Mesendoderm (in vitro differentiated cells): ENCODE data around the gene MYLK3.

ENCODE experiments used
- DNase-seq: peaks from one replicate; pipeline ENCODE4 v3.0.0; 2013
- H2AK5ac ChIP-seq: 2 replicates; pipeline ENCODE4 v1.6.1; 2013; ENCODE audit warnings: low read length, inconsistent platforms
- H2BK120ac ChIP-seq: 2 replicates; pipeline ENCODE4 v1.6.1; 2013; ENCODE audit warnings: low read depth, mild to moderate bottlenecking, low read length, moderate library complexity, mixed read lengths
- H2BK15ac ChIP-seq: replicated peaks from 2 replicates; pipeline ENCODE4 v1.6.1; 2013; ENCODE audit warnings: low read depth, mild to moderate bottlenecking, moderate library complexity
- H2BK5ac ChIP-seq: 2 replicates; pipeline ENCODE4 v1.6.1; 2013; ENCODE audit warnings: low read length, inconsistent platforms
- H3K18ac ChIP-seq: 2 replicates; pipeline ENCODE4 v1.6.1; 2013; ENCODE audit warnings: mild to moderate bottlenecking, low read length, mixed read lengths
- H3K23ac ChIP-seq: one replicate; pipeline ENCODE4 v1.6.1; 2013; ENCODE audit warnings: low read length
- H3K27ac ChIP-seq: 2 replicates; pipeline ENCODE4 v1.5.1; 2013; ENCODE audit warnings: low read depth, mild to moderate bottlenecking, inconsistent platforms, low read length, moderate library complexity
- H3K27me3 ChIP-seq: 2 replicates; pipeline ENCODE4 v1.6.1; 2013; ENCODE audit warnings: low read length, control low read depth, mild to moderate bottlenecking, inconsistent platforms; ENCODE audit not compliant: insufficient read depth, poor library complexity
- H3K36me3 ChIP-seq: 2 replicates; pipeline ENCODE4 v1.6.1; 2013; ENCODE audit warnings: low read length, inconsistent platforms; ENCODE audit not compliant: control insufficient read depth, insufficient read depth
- H3K4ac ChIP-seq: one replicate; pipeline ENCODE4 v1.6.1; 2013; ENCODE audit warnings: low read depth, mild to moderate bottlenecking, low read length, moderate library complexity
- H3K4me1 ChIP-seq: 2 replicates; pipeline ENCODE4 v1.6.1; 2013; ENCODE audit warnings: low read depth, low read length, inconsistent platforms; ENCODE audit not compliant: control insufficient read depth
- H3K4me2 ChIP-seq: 2 replicates; pipeline ENCODE4 v1.6.1; 2013; ENCODE audit warnings: low read length
- H3K4me3 ChIP-seq: 2 replicates; pipeline ENCODE4 v1.5.1; 2013; ENCODE audit warnings: mild to moderate bottlenecking, low read length
- H3K56ac ChIP-seq: one replicate; pipeline ENCODE4 v1.6.1; 2013; ENCODE audit warnings: low read length
- H3K79me1 ChIP-seq: 2 replicates; pipeline ENCODE4 v1.6.1; 2013; ENCODE audit warnings: low read length, inconsistent platforms
- H3K79me2 ChIP-seq: 2 replicates; pipeline ENCODE4 v1.6.1; 2013; ENCODE audit warnings: mild to moderate bottlenecking, low read length; ENCODE audit not compliant: control insufficient read depth, insufficient read depth
- H3K9ac ChIP-seq: 2 replicates; pipeline ENCODE4 v1.6.1; 2013; ENCODE audit warnings: low read length, inconsistent platforms
- H4K5ac ChIP-seq: one replicate; pipeline ENCODE4 v1.6.1; 2013; ENCODE audit warnings: low read length
- H4K8ac ChIP-seq: one replicate; pipeline ENCODE4 v1.6.1; 2013; ENCODE audit warnings: low read depth, mild to moderate bottlenecking, control low read depth, low read length, moderate library complexity
- WGBS: extraction: QIAGEN DNeasy Blood & Tissue Kit; methylation state at CpG from one replicate; pipeline ENCODE4 v1.1.7; 2013; ENCODE audit warnings: low lambda C conversion rate, missing lambda C conversion rate; ENCODE audit not compliant: insufficient coverage; ENCODE audit errors: extremely low coverage; 5-methylcytosine and 5-hydroxymethylcytosine counted together

MYLK3 gene

GRCh38 chr16:46732561-46732960 is 15.6 kb downstream of the MYLK3 start:
- Histone ChIP-seq H2AK5ac (no peak overlapping the region), H3K9ac (no peak overlapping the region), H3K4me1 (peaks cover 3% of the 10 kb centered on the region), H3K36me3 (no peaks in the 10 kb centered on the region), H4K8ac (no peak overlapping the region), H3K4me2 (no peak overlapping the region), H3K79me2 (no peaks in the 10 kb centered on the region), H3K79me1 (no peaks in the 10 kb centered on the region), H4K5ac (no peak overlapping the region), H3K27me3 (no peaks in the 10 kb centered on the region), H3K4ac (no peak overlapping the region), H2BK120ac (no peak overlapping the region), H3K56ac (no peak overlapping the region), H2BK15ac (no peak overlapping the region), H3K23ac (no peak overlapping the region), H2BK5ac (no peak overlapping the region), H3K4me3 (no peak overlapping the region), H3K27ac (no peak overlapping the region), H3K18ac (no peak overlapping the region)
- DNase-seq = no peak
- WGBS = no CpG with 5 or more reads among the region's 4 CpGs

DNA sequence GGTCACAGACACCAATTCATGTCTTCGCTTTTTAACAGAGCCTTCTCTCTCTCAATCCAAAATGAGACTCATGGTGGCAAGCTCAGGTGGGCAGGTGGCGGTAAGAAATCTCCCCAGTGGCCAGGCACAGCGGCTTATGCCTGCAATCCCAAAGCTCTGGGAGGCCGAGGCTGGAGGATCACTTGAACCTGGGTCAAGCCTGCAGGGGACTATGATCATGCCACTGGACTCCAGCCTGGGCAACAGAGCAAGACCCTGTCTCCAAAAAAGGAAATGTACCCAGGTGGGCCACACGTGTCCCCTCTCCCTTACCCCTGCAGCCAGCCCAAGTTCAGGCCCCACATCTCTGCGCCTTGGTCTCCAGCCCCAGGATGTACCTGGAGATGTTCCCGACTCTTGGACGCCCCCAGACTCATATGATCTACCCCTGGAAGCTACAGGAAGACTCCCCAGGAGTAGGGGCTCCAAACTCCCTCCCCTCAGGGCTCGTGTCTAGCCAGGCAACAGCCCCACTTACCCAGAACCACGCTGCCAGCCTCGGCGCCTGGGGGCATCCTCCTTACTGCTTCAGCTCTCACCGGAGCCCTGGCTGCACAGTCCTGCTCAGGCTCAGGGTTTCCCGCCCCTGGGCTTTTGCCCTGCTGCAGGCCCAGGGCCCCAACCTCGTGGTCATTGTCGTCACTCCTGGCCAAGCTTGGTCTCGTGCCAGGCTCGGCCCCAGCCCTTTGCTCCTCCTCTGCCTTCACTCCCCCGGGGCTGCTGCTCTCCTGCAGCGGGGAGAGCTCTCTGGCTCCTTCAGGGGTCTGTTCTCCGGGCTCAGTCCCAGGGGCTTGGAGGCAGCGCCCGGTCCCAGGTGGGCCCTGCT is 16.2 kb downstream of the MYLK3 start:
- Histone ChIP-seq H2BK15ac (no peak overlapping the region), H2BK5ac (no peak overlapping the region), H3K27me3 (no peaks in the 10 kb centered on the region), H4K8ac (no peak overlapping the region), H3K79me2 (no peaks in the 10 kb centered on the region), H3K56ac (no peak overlapping the region), H3K9ac (no peak overlapping the region), H3K36me3 (no peaks in the 10 kb centered on the region), H3K4me2 (no peak overlapping the region), H3K18ac (no peak overlapping the region), H3K27ac (no peak overlapping the region), H3K4me3 (no peak overlapping the region), H4K5ac (no peak overlapping the region), H2AK5ac (no peak overlapping the region), H2BK120ac (no peak overlapping the region), H3K23ac (no peak overlapping the region), H3K4ac (no peak overlapping the region), H3K4me1 (peaks cover 3% of the 10 kb centered on the region), H3K79me1 (no peaks in the 10 kb centered on the region)
- no CpG with 5 or more reads among the region's 23 CpGs for WGBS
- no peak for DNase-seq

- H2BK15ac ChIP-seq = no peak overlapping the region
- H3K4ac ChIP-seq = no peak overlapping the region
- no peak overlapping the region for H4K8ac ChIP-seq
- DNase-seq = no peak
- no peaks in the 10 kb centered on the region for H3K79me2 ChIP-seq
- H4K5ac ChIP-seq = no peak overlapping the region
- H3K56ac ChIP-seq = no peak overlapping the region
- no peak overlapping the region for H2AK5ac ChIP-seq
- WGBS = no CpG with 5 or more reads among the region's 17 CpGs
- no peak overlapping the region for H3K9ac ChIP-seq
- H3K4me1 ChIP-seq = peaks cover 3% of the 10 kb centered on the region
- H3K36me3 ChIP-seq = no peaks in the 10 kb centered on the region
- H3K23ac ChIP-seq = no peak overlapping the region
- no peak overlapping the region for H3K4me2 ChIP-seq
- H3K79me1 ChIP-seq = no peaks in the 10 kb centered on the region
- H2BK5ac ChIP-seq = no peak overlapping the region
- H3K18ac ChIP-seq = no peak overlapping the region
- no peak overlapping the region for H3K4me3 ChIP-seq
- no peak overlapping the region for H2BK120ac ChIP-seq
- H3K27ac ChIP-seq = no peak overlapping the region
- H3K27me3 ChIP-seq = no peaks in the 10 kb centered on the region
Observed at GRCh38 chr16:46730801-46731690, 17.1 kb downstream of the MYLK3 start.

DNA sequence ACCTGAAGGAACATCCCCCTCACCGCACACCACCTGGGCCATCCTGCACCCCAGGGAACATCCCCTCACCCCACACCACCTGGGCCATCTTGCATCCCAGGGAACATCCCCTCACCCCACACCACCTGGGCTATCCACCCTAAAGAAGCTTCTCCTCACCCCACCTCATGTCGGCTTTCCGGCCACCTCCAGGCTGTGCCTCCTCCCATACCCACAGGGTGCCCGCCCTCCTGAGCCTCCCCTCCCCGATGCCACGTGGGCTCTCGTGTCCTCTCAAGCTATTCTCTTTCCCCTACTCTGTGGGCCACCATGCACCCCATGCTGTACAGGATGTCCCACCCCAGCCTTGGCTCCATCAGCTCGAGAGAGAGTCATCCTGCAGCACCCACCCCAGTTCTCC is 18.0 kb downstream of the MYLK3 start:
- no peak overlapping the region for H3K23ac ChIP-seq
- no peaks in the 10 kb centered on the region for H3K27me3 ChIP-seq
- H3K79me1 ChIP-seq = no peaks in the 10 kb centered on the region
- H2BK5ac ChIP-seq = no peak overlapping the region
- no peak overlapping the region for H2AK5ac ChIP-seq
- H4K5ac ChIP-seq = no peak overlapping the region
- no CpG with 5 or more reads among the region's 8 CpGs for WGBS
- H4K8ac ChIP-seq = no peak overlapping the region
- no peak overlapping the region for H3K56ac ChIP-seq
- H2BK120ac ChIP-seq = no peak overlapping the region
- no peak overlapping the region for H3K18ac ChIP-seq
- H3K27ac ChIP-seq = no peak overlapping the region
- peaks cover 3% of the 10 kb centered on the region for H3K4me1 ChIP-seq
- no peak overlapping the region for H2BK15ac ChIP-seq
- H3K4ac ChIP-seq = no peak overlapping the region
- no peak overlapping the region for H3K9ac ChIP-seq
- H3K4me3 ChIP-seq = no peak overlapping the region
- DNase-seq = no peak
- H3K79me2 ChIP-seq = no peaks in the 10 kb centered on the region
- H3K4me2 ChIP-seq = no peak overlapping the region
- H3K36me3 ChIP-seq = no peaks in the 10 kb centered on the region

GRCh38 chr16:46729326-46729995 is 18.7 kb downstream of the MYLK3 start:
- no CpG with 5 or more reads among the region's 7 CpGs for WGBS
- Histone ChIP-seq H4K8ac (no peak overlapping the region), H2BK15ac (no peak overlapping the region), H3K4ac (no peak overlapping the region), H2BK5ac (no peak overlapping the region), H3K27ac (no peak overlapping the region), H3K27me3 (no peaks in the 10 kb centered on the region), H3K79me1 (no peaks in the 10 kb centered on the region), H3K36me3 (no peaks in the 10 kb centered on the region), H3K18ac (no peak overlapping the region), H3K79me2 (no peaks in the 10 kb centered on the region), H3K4me1 (peaks cover 3% of the 10 kb centered on the region), H3K9ac (no peak overlapping the region), H4K5ac (no peak overlapping the region), H3K4me3 (no peak overlapping the region), H3K23ac (no peak overlapping the region), H3K4me2 (no peak overlapping the region), H2AK5ac (no peak overlapping the region), H2BK120ac (no peak overlapping the region), H3K56ac (no peak overlapping the region)
- no peak for DNase-seq
